GM12874 (cell line): Measurements from ENCODE around the gene LPCAT1.

ENCODE experiments used
- CTCF ChIP-seq: IDR thresholded peaks from 2 replicates; pipeline ENCODE4 v1.5.1; 2011; ENCODE audit warnings: low read depth, mild to moderate bottlenecking, control low read depth, low read length, moderate library complexity; ENCODE audit not compliant: insufficient read depth

LPCAT1 gene

GRCh38 chr5:1538741-1539392 is 15.1 kb upstream of the LPCAT1 start:
- no peak for TF ChIP-seq CTCF

- no peak for TF ChIP-seq CTCF
These were observed 14.5 kb upstream of the LPCAT1 start for GRCh38 chr5:1538276-1538675.

- no peak for TF ChIP-seq CTCF
These were observed 13.9 kb upstream of the LPCAT1 start for GRCh38 chr5:1537603-1538154.

- TF ChIP-seq CTCF = no peak
These were observed 13.3 kb upstream of the LPCAT1 start for GRCh38 chr5:1536871-1537602.

GRCh38 chr5:1536322-1536845 is 12.6 kb upstream of the LPCAT1 start:
- no peak for TF ChIP-seq CTCF

- TF ChIP-seq CTCF = no peak
These were observed 11.9 kb upstream of the LPCAT1 start for GRCh38 chr5:1535646-1536045.

GRCh38 chr5:1532384-1532783 is 8.6 kb upstream of the LPCAT1 start:
- no peak for TF ChIP-seq CTCF
